ENCODE measurements around the gene DEDD.

- no peak for TF ChIP-seq ZNF384 (IDR thresholded peaks at IDR 0.05)
- TF ChIP-seq SP1 (IDR thresholded peaks at IDR 0.05): no peak
Measured at GRCh38 chr1:161122967-161123366, 9.5 kb downstream of the DEDD start.
